WTC11 (cell line): ENCODE data around the gene CACNG1. TPM values are rescaled to one million over a fixed set of nuclear protein-coding genes. Genes with fewer than 3 reads are reported as not detected.

Experiments used
- ATAC-seq: fragments of 200-7000 bp; cut with Tn5 transposase; 2 replicates; pipeline ENCODE4 v1.10.0; 2021; ENCODE audit warnings: mild to moderate bottlenecking, moderate library complexity
- CTCF ChIA-PET: fragments of 300-600 bp; sonication (Branson Sonifier 250); formaldehyde crosslinking; loops from one replicate; lab custom pipeline; 2021; ENCODE audit warnings: antibody characterized with exemption; lab: Charles Lee
- POLR2A ChIA-PET: fragments of 350-600 bp; sonication (Branson Sonifier 250); formaldehyde crosslinking; loops from one replicate; lab custom pipeline; 2021; ENCODE audit warnings: antibody characterized with exemption; lab: Charles Lee
- DNase-seq: peaks from one replicate; pipeline ENCODE4 v3.0.0; 2021; ENCODE audit warnings: low spot score
- H3K27ac Mint-ChIP-seq: 2 replicates; pipeline ENCODE4 v1.8.0; 2021; ENCODE audit warnings: mixed read lengths
- H3K27me3 Mint-ChIP-seq: 2 replicates; pipeline ENCODE4 v1.8.0; 2021; ENCODE audit warnings: low read depth, mild to moderate bottlenecking, moderate library complexity, mixed read lengths
- H3K36me3 Mint-ChIP-seq: 2 replicates; pipeline ENCODE4 v1.8.0; 2021; ENCODE audit warnings: mixed read lengths
- H3K4me1 Mint-ChIP-seq: 2 replicates; pipeline ENCODE4 v1.8.0; 2022; ENCODE audit warnings: mixed read lengths
- H3K4me3 Mint-ChIP-seq: 2 replicates; pipeline ENCODE4 v1.8.0; 2021; ENCODE audit warnings: mild to moderate bottlenecking, moderate library complexity, mixed read lengths
- H3K9me3 Mint-ChIP-seq: 2 replicates; pipeline ENCODE4 v1.8.0; 2021; ENCODE audit warnings: mixed read lengths
- CREM ChIP-seq: sonication (generic); formaldehyde crosslinking; IDR thresholded peaks from 2 replicates; pipeline ENCODE4 v1.8.1; 2022; ENCODE audit warnings: mild to moderate bottlenecking, missing genetic modification reagents, moderate library complexity
- EMX1 ChIP-seq: fragments of 250-450 bp; sonication (Bioruptor Pico); IDR thresholded peaks from 2 replicates; pipeline ENCODE4 v1.8.0; 2021; ENCODE audit warnings: mild to moderate bottlenecking
- FOXP1 ChIP-seq: sonication (generic); formaldehyde crosslinking; IDR thresholded peaks from 2 replicates; pipeline ENCODE4 v1.8.0; 2022; ENCODE audit warnings: missing genetic modification reagents, mild to moderate bottlenecking, moderate library complexity, borderline replicate concordance
- IRF2 ChIP-seq: sonication (generic); formaldehyde crosslinking; IDR thresholded peaks from 2 replicates; pipeline ENCODE4 v1.8.0; 2022; ENCODE audit warnings: low read depth, missing genetic modification reagents, borderline replicate concordance
- KAT7 ChIP-seq: sonication (generic); formaldehyde crosslinking; IDR thresholded peaks from 2 replicates; pipeline ENCODE4 v1.8.1; 2023; ENCODE audit warnings: missing genetic modification reagents, mild to moderate bottlenecking, borderline replicate concordance
- MYBL2 ChIP-seq: sonication (generic); formaldehyde crosslinking; IDR thresholded peaks from 2 replicates; pipeline ENCODE4 v1.8.1; 2023; ENCODE audit warnings: mild to moderate bottlenecking, moderate library complexity, missing genetic modification reagents
- NR3C1 ChIP-seq: sonication (generic); formaldehyde crosslinking; conservative IDR thresholded peaks from 2 replicates; pipeline ENCODE4 v1.8.1; 2023; ENCODE audit warnings: low read depth, mild to moderate bottlenecking, missing genetic modification reagents
- PRRX2 ChIP-seq: fragments of 250-450 bp; sonication (Bioruptor Pico); IDR thresholded peaks from 2 replicates; pipeline ENCODE4 v1.8.0; 2021; ENCODE audit warnings: mild to moderate bottlenecking
- RELA ChIP-seq: sonication (generic); formaldehyde crosslinking; IDR thresholded peaks from 2 replicates; pipeline ENCODE4 v1.8.1; 2022; ENCODE audit warnings: missing genetic modification reagents, mild to moderate bottlenecking, borderline replicate concordance
- SP1 ChIP-seq: sonication (generic); formaldehyde crosslinking; conservative IDR thresholded peaks from 2 replicates; pipeline ENCODE4 v1.8.1; 2022; ENCODE audit warnings: missing genetic modification reagents
- TEAD1 ChIP-seq: sonication (generic); formaldehyde crosslinking; IDR thresholded peaks from 2 replicates; pipeline ENCODE4 v1.8.0; 2022; ENCODE audit warnings: mild to moderate bottlenecking, missing genetic modification reagents
- ZBTB21 ChIP-seq: sonication (generic); formaldehyde crosslinking; IDR thresholded peaks from 2 replicates; pipeline ENCODE4 v1.8.1; 2023; ENCODE audit warnings: mild to moderate bottlenecking, missing genetic modification reagents, borderline replicate concordance
- ZNF138 ChIP-seq: sonication (generic); formaldehyde crosslinking; conservative IDR thresholded peaks from 2 replicates; pipeline ENCODE4 v1.8.1; 2022; ENCODE audit warnings: mild to moderate bottlenecking, moderate library complexity, missing genetic modification reagents
- ZNF671 ChIP-seq: fragments of 250-450 bp; sonication (Bioruptor Pico); IDR thresholded peaks from 2 replicates; pipeline ENCODE4 v1.8.0; 2021; ENCODE audit warnings: mild to moderate bottlenecking
- total RNA-seq: library from RNA; stranded (reverse); gene quantifications from 3 replicates; pipeline ENCODE4 v1.2.3, GENCODE V29; 2021
- TF ChIP-seq, protein P1 (sequence below): fragments of 250-450 bp; sonication (Bioruptor Pico); IDR thresholded peaks from 2 replicates; pipeline ENCODE4 v1.9.0; 2021; ENCODE audit warnings: mild to moderate bottlenecking
- TF ChIP-seq, protein P2 (sequence below): sonication (generic); formaldehyde crosslinking; IDR thresholded peaks from 2 replicates; pipeline ENCODE4 v1.8.1; 2023; ENCODE audit warnings: mild to moderate bottlenecking, missing genetic modification reagents, moderate library complexity
- TF ChIP-seq, protein P3 (sequence below): sonication (generic); formaldehyde crosslinking; IDR thresholded peaks from 2 replicates; pipeline ENCODE4 v1.8.1; 2023; ENCODE audit warnings: mild to moderate bottlenecking, moderate library complexity, missing genetic modification reagents
- TF ChIP-seq, protein P4 (sequence below): fragments of 250-450 bp; sonication (Bioruptor Pico); conservative IDR thresholded peaks from 2 replicates; pipeline ENCODE4 v1.9.0; 2021; ENCODE audit warnings: mild to moderate bottlenecking
- TF ChIP-seq, protein P5 (sequence below): sonication (generic); formaldehyde crosslinking; IDR thresholded peaks from 2 replicates; pipeline ENCODE4 v1.8.0; 2022; ENCODE audit warnings: mild to moderate bottlenecking, missing genetic modification reagents
- TF ChIP-seq, protein P6 (sequence below): sonication (generic); formaldehyde crosslinking; IDR thresholded peaks from 2 replicates; pipeline ENCODE4 v1.8.0; 2022; ENCODE audit warnings: mild to moderate bottlenecking, missing genetic modification reagents
- TF ChIP-seq, protein P7 (sequence below): fragments of 250-450 bp; sonication (Bioruptor Pico); IDR thresholded peaks from 2 replicates; pipeline ENCODE4 v1.8.0; 2021; ENCODE audit warnings: mild to moderate bottlenecking

CACNG1 gene
- total RNA-seq, 1 experiment from 2014 or later: not detected

DNA sequence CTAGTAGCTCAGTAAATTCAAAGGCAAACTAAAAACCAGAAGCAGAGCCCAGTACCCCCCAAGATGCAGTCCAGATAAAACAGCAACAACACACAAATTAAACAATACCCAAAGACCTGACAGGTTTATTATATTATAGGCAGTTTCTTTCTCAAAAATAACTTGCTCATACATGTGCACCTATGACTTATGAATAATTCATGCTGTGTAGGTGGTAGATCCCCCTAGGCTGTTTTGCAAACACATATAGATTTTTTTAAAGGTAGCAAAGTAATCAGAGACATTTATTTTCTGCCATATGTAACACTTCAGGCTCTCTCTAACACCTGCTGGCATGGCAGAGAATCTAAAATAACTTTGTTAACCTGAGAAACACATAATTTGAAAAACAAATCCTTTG lies 27.2 kb downstream of the CACNG1 start (continued):
- TF ChIP-seq, protein P1, sequence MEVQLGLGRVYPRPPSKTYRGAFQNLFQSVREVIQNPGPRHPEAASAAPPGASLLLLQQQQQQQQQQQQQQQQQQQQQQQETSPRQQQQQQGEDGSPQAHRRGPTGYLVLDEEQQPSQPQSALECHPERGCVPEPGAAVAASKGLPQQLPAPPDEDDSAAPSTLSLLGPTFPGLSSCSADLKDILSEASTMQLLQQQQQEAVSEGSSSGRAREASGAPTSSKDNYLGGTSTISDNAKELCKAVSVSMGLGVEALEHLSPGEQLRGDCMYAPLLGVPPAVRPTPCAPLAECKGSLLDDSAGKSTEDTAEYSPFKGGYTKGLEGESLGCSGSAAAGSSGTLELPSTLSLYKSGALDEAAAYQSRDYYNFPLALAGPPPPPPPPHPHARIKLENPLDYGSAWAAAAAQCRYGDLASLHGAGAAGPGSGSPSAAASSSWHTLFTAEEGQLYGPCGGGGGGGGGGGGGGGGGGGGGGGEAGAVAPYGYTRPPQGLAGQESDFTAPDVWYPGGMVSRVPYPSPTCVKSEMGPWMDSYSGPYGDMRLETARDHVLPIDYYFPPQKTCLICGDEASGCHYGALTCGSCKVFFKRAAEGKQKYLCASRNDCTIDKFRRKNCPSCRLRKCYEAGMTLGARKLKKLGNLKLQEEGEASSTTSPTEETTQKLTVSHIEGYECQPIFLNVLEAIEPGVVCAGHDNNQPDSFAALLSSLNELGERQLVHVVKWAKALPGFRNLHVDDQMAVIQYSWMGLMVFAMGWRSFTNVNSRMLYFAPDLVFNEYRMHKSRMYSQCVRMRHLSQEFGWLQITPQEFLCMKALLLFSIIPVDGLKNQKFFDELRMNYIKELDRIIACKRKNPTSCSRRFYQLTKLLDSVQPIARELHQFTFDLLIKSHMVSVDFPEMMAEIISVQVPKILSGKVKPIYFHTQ (CRISPR knock-in tag): no peak
- no peak for TF ChIP-seq ZNF671
- no peak for TF ChIP-seq IRF2 (CRISPR knock-in tag)
- TF ChIP-seq, protein P2, sequence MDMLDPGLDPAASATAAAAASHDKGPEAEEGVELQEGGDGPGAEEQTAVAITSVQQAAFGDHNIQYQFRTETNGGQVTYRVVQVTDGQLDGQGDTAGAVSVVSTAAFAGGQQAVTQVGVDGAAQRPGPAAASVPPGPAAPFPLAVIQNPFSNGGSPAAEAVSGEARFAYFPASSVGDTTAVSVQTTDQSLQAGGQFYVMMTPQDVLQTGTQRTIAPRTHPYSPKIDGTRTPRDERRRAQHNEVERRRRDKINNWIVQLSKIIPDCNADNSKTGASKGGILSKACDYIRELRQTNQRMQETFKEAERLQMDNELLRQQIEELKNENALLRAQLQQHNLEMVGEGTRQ (CRISPR knock-in tag): no peak
- no peak for TF ChIP-seq MYBL2
- TF ChIP-seq KAT7 (CRISPR knock-in tag): no peak
- no peak for TF ChIP-seq EMX1 (CRISPR knock-in tag)
- TF ChIP-seq, protein P3, sequence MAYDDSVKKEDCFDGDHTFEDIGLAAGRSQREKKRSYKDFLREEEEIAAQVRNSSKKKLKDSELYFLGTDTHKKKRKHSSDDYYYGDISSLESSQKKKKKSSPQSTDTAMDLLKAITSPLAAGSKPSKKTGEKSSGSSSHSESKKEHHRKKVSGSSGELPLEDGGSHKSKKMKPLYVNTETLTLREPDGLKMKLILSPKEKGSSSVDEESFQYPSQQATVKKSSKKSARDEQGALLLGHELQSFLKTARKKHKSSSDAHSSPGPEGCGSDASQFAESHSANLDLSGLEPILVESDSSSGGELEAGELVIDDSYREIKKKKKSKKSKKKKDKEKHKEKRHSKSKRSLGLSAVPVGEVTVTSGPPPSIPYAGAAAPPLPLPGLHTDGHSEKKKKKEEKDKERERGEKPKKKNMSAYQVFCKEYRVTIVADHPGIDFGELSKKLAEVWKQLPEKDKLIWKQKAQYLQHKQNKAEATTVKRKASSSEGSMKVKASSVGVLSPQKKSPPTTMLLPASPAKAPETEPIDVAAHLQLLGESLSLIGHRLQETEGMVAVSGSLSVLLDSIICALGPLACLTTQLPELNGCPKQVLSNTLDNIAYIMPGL: no peak
- TF ChIP-seq FOXP1: no peak
- TF ChIP-seq RELA (CRISPR knock-in tag): no peak
- no peak for TF ChIP-seq SP1 (CRISPR knock-in tag)
- TF ChIP-seq CREM (CRISPR knock-in tag): no peak
- TF ChIP-seq, protein P4, sequence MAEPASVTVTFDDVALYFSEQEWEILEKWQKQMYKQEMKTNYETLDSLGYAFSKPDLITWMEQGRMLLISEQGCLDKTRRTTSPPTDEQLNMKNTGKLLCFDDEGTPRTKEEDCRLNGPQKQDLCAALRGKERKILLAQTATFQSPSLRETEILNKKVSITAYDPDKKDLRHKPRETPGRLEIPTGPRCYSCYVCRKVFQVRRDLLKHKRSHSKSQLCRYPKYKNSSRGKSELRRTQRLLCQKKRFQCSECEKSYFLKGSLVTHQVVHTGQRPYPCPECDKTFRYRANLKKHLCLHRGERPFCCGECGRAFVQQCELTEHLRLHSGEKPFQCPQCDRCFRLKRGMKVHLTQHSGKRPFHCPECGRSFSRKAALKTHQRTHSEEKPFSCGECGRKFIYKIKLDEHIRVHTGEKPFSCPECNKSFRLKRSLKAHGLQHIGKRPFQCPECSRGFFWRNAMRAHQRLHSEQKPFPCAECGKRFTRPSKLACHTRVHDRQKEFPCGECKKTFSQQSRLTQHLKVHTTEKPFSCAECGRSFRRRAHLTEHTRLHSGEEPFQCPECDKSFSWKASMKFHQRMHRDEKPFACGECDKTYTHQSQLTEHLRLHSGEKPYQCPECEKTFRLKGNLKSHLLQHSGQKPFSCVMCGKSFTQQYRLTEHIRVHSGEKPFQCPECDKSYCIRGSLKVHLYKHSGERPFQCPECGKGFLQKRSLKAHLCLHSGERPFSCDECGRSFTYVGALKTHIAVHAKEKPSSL (CRISPR knock-in tag): no peak
- TF ChIP-seq, all 79 proteins: peak for 0

DNA sequence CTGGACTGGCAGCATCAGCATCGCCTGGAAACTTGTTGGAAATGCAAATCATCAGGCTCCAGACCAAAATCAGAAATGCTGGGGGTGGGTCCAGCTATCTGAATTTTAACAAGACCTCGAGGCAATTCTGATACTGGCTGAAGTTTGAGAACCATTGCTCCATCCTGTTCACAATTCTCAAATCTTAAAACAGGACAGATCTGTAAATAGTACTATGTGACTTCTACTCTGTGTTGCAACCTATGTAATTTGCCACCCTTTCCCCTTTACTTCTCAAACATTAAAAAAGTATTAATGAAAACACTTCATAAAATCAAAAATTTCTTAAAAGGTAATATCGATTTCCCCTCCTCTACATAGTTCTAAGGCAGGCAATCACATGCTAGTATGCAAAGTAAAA lies 28.5 kb downstream of the CACNG1 start:
- Mint-ChIP-seq H3K4me1 (peaks cover 3% of the 10 kb centered on the region; the same call in 1 of the 2 replicates), H3K4me3 (no peak overlapping the region), H3K36me3 (peaks cover 3% of the 10 kb centered on the region; the same call in 1 of the 2 replicates), H3K27me3 (no peaks in the 10 kb centered on the region), H3K9me3 (no peaks in the 10 kb centered on the region), H3K27ac (no peak overlapping the region)
- TF ChIP-seq, protein P5, sequence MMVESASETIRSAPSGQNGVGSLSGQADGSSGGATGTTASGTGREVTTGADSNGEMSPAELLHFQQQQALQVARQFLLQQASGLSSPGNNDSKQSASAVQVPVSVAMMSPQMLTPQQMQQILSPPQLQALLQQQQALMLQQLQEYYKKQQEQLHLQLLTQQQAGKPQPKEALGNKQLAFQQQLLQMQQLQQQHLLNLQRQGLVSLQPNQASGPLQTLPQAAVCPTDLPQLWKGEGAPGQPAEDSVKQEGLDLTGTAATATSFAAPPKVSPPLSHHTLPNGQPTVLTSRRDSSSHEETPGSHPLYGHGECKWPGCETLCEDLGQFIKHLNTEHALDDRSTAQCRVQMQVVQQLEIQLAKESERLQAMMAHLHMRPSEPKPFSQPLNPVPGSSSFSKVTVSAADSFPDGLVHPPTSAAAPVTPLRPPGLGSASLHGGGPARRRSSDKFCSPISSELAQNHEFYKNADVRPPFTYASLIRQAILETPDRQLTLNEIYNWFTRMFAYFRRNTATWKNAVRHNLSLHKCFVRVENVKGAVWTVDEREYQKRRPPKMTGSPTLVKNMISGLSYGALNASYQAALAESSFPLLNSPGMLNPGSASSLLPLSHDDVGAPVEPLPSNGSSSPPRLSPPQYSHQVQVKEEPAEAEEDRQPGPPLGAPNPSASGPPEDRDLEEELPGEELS (CRISPR knock-in tag): no peak
- TF ChIP-seq PRRX2 (CRISPR knock-in tag): no peak
- TF ChIP-seq, protein P6, sequence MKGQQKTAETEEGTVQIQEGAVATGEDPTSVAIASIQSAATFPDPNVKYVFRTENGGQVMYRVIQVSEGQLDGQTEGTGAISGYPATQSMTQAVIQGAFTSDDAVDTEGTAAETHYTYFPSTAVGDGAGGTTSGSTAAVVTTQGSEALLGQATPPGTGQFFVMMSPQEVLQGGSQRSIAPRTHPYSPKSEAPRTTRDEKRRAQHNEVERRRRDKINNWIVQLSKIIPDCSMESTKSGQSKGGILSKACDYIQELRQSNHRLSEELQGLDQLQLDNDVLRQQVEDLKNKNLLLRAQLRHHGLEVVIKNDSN (CRISPR knock-in tag): no peak
- TF ChIP-seq NR3C1: no peak
- no peak for TF ChIP-seq ZBTB21
- TF ChIP-seq, protein P7, sequence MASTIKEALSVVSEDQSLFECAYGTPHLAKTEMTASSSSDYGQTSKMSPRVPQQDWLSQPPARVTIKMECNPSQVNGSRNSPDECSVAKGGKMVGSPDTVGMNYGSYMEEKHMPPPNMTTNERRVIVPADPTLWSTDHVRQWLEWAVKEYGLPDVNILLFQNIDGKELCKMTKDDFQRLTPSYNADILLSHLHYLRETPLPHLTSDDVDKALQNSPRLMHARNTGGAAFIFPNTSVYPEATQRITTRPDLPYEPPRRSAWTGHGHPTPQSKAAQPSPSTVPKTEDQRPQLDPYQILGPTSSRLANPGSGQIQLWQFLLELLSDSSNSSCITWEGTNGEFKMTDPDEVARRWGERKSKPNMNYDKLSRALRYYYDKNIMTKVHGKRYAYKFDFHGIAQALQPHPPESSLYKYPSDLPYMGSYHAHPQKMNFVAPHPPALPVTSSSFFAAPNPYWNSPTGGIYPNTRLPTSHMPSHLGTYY (CRISPR knock-in tag): no peak
- no peak for TF ChIP-seq TEAD1 (CRISPR knock-in tag)
- no peak for TF ChIP-seq ZNF138 (CRISPR knock-in tag)
- TF ChIP-seq, protein P3: no peak
- TF ChIP-seq MYBL2: no peak
- POLR2A ChIA-PET: no interaction called here
- CTCF ChIA-PET: no interaction called here
- ATAC-seq (no peak), DNase-seq (no peak)
